Glutamatergic neuron (in vitro differentiated cells): Measurements from ENCODE around the gene CNNM1. TPM values are rescaled to one million over a fixed set of nuclear protein-coding genes. Genes with fewer than 3 reads are reported as not detected.

Experiments used
- DNase-seq: peaks from one replicate; pipeline ENCODE4 v3.0.0; 2022
- H3K27ac Mint-ChIP-seq: one replicate; pipeline ENCODE4 v1.8.0; 2020; ENCODE audit warnings: mild to moderate bottlenecking, mixed read lengths, inconsistent platforms; ENCODE audit not compliant: unreplicated experiment
- H3K27me3 Mint-ChIP-seq: one replicate; pipeline ENCODE4 v1.8.0; 2020; ENCODE audit warnings: mild to moderate bottlenecking, moderate library complexity, mixed read lengths, inconsistent platforms; ENCODE audit not compliant: unreplicated experiment
- H3K36me3 Mint-ChIP-seq: one replicate; pipeline ENCODE4 v1.8.0; 2020; ENCODE audit warnings: mild to moderate bottlenecking, mixed read lengths, inconsistent platforms; ENCODE audit not compliant: unreplicated experiment
- H3K4me1 Mint-ChIP-seq: one replicate; pipeline ENCODE4 v1.8.0; 2020; ENCODE audit warnings: mild to moderate bottlenecking, low read depth, mixed read lengths, inconsistent platforms; ENCODE audit not compliant: unreplicated experiment
- H3K4me3 Mint-ChIP-seq: one replicate; pipeline ENCODE4 v1.8.0; 2020; ENCODE audit warnings: mild to moderate bottlenecking, mixed read lengths, inconsistent platforms; ENCODE audit not compliant: unreplicated experiment
- H3K9me3 Mint-ChIP-seq: one replicate; pipeline ENCODE4 v1.8.0; 2020; ENCODE audit warnings: mild to moderate bottlenecking, moderate library complexity, mixed read lengths, inconsistent platforms; ENCODE audit not compliant: unreplicated experiment
- total RNA-seq: library from RNA; stranded (reverse); fragmentation: NEBNext Ultra II Directional; extraction: Animal tissue kit (Norgen Biotek cat#: 25700); gene quantifications from one replicate; pipeline ENCODE4 v1.2.1, GENCODE V29; 2021; ENCODE audit not compliant: unreplicated experiment
- TF ChIP-seq, protein P1 (sequence below): fragments of 200-600 bp; sonication (generic); IDR thresholded peaks from one replicate; pipeline ENCODE4 v1.5.0; 2021; ENCODE audit not compliant: partially characterized antibody, unreplicated experiment

Gene CNNM1
- total RNA-seq, 1 donor from 2014 or later: 0.10 TPM

DNA sequence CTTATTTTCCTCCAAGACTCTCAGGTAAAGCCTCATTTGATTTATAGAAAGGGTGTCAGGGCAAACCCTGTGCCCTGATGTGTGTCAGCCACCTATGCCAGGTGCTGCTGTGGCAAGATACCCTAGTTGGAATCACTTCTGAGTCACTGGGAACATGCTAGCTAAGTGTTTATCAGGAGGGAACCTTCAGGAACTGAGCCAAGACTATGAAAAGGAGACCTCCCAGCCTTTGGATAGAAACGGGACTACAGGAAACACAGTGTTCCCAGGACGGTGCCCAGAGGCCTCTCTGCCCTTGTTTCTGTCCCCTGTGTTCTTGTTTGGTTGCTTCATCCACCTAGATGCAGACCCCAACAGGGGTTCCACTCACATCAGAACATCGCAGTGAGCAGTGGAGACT, 28.5 kb downstream of the CNNM1 start:
- Mint-ChIP-seq H3K27me3 (no peaks in the 10 kb centered on the region), H3K4me1 (no peaks in the 10 kb centered on the region), H3K4me3 (no peak overlapping the region), H3K27ac (no peak overlapping the region), H3K36me3 (no peaks in the 10 kb centered on the region), H3K9me3 (no peaks in the 10 kb centered on the region)
- no peak for DNase-seq
- TF ChIP-seq, protein P1, sequence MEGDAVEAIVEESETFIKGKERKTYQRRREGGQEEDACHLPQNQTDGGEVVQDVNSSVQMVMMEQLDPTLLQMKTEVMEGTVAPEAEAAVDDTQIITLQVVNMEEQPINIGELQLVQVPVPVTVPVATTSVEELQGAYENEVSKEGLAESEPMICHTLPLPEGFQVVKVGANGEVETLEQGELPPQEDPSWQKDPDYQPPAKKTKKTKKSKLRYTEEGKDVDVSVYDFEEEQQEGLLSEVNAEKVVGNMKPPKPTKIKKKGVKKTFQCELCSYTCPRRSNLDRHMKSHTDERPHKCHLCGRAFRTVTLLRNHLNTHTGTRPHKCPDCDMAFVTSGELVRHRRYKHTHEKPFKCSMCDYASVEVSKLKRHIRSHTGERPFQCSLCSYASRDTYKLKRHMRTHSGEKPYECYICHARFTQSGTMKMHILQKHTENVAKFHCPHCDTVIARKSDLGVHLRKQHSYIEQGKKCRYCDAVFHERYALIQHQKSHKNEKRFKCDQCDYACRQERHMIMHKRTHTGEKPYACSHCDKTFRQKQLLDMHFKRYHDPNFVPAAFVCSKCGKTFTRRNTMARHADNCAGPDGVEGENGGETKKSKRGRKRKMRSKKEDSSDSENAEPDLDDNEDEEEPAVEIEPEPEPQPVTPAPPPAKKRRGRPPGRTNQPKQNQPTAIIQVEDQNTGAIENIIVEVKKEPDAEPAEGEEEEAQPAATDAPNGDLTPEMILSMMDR: no peak

GRCh38 chr10:99358101-99358500, 28.9 kb downstream of the CNNM1 start:
- no peaks in the 10 kb centered on the region for H3K36me3 Mint-ChIP-seq
- no peaks in the 10 kb centered on the region for H3K4me1 Mint-ChIP-seq
- TF ChIP-seq, protein P1: no peak
- H3K4me3 Mint-ChIP-seq: no peak overlapping the region
- DNase-seq: no peak
- H3K9me3 Mint-ChIP-seq: no peaks in the 10 kb centered on the region
- H3K27ac Mint-ChIP-seq: no peak overlapping the region
- H3K27me3 Mint-ChIP-seq: no peaks in the 10 kb centered on the region

GRCh38 chr10:99360934-99361333, 31.8 kb downstream of the CNNM1 start:
- Mint-ChIP-seq H3K4me1 (no peaks in the 10 kb centered on the region), H3K27ac (no peak overlapping the region), H3K36me3 (no peaks in the 10 kb centered on the region), H3K4me3 (no peak overlapping the region), H3K27me3 (no peaks in the 10 kb centered on the region), H3K9me3 (no peaks in the 10 kb centered on the region)
- no peak for DNase-seq
- TF ChIP-seq, protein P1: no peak

GRCh38 chr10:99364125-99364524, 35.0 kb downstream of the CNNM1 start:
- Mint-ChIP-seq H3K4me3 (no peak overlapping the region), H3K4me1 (no peaks in the 10 kb centered on the region), H3K9me3 (no peaks in the 10 kb centered on the region), H3K27me3 (no peaks in the 10 kb centered on the region), H3K27ac (no peak overlapping the region), H3K36me3 (no peaks in the 10 kb centered on the region)
- no peak for DNase-seq
- TF ChIP-seq, protein P1: no peak

DNA sequence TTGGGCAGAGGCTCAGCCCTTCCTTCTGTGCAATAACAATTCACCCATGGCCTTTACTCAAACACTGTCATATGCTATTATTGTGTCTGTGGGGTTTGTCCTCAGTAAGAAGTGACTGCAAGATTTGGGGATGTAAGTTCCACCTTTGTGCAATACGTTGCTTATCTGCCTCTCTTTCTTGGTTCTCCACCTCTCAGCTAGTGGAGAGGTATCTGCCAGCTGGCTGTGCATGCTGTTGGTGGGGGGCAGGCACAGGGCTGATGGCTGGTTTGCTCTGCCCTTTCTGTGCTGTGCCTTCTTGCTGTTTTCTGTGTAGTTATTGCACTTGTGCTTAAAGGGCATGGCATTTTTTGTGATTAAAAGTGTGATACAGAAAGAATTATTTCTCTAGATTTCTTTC, 36.2 kb downstream of the CNNM1 start:
- H3K4me1 Mint-ChIP-seq: no peaks in the 10 kb centered on the region
- TF ChIP-seq, protein P1: no peak
- H3K27ac Mint-ChIP-seq: no peak overlapping the region
- H3K9me3 Mint-ChIP-seq: no peaks in the 10 kb centered on the region
- H3K36me3 Mint-ChIP-seq: no peaks in the 10 kb centered on the region
- no peak for DNase-seq
- no peak overlapping the region for H3K4me3 Mint-ChIP-seq
- peaks cover 4% of the 10 kb centered on the region for H3K27me3 Mint-ChIP-seq
